Transverse colon (tissue), 4 donors: ENCODE measurements around the gene IRX6.

ENCODE experiments used
- CTCF ChIP-seq, 5 experiments: fragments of 200-600 bp in 3 of 5; fragments of 450-650 bp in 2 of 5; sonication (generic) in 3 of 5; IDR thresholded peaks; 1 replicate in 2 of 5; 2 replicates in 3 of 5; pipeline ENCODE4 v1.5.1; 2016 to 2017; ENCODE audit warnings: antibody characterized with exemption in 5 of 5, inconsistent platforms in 3 of 5, mild to moderate bottlenecking in 2 of 5, moderate library complexity in 1 of 5
- POLR2A ChIP-seq: fragments of 450-650 bp; IDR thresholded peaks from one replicate; pipeline ENCODE4 v1.6.1; 2016; ENCODE audit warnings: antibody characterized with exemption, mild to moderate bottlenecking, moderate library complexity
- POLR2AphosphoS5 ChIP-seq, 3 donors: sonication (generic); formaldehyde crosslinking; IDR thresholded peaks; one replicate each; pipeline ENCODE4 v1.6.1; 2016; ENCODE audit warnings: antibody characterized with exemption in 3 of 3

GRCh38 chr16:55330781-55331647 lies 7.0 kb downstream of the IRX6 start:
- TF ChIP-seq POLR2A (no peak), CTCF (IDR thresholded peaks at IDR 0.05) (no peak), POLR2AphosphoS5 (IDR thresholded peaks at IDR 0.05) (no peak)
